ENCODE measurements around the gene PXYLP1. TPM values are rescaled to one million over a fixed set of nuclear protein-coding genes. Genes with fewer than 3 reads are reported as not detected.

PXYLP1 gene
- total and polyA plus RNA-seq, 9 of the 15 experiments (the other 6 are each of a cell fraction or from before 2014, with no cell fraction given) = 0.80 to 2.9 (median 1.3) TPM

GRCh38 chr3:141255846-141256261, 24.2 kb downstream of the PXYLP1 start (continued):
- TF ChIP-seq POU5F1 (IDR thresholded peaks at IDR 0.05; ENCODE audit: borderline replicate concordance, low read depth, low read length, partially characterized antibody) = no peak
- TF ChIP-seq CEBPB (tag; IDR thresholded peaks at IDR 0.05) = no peak
- 0 out of 2 replicates have a peak, but pooled peaks have one; percentile 27 for TF ChIP-seq ATF7 (IDR thresholded peaks at IDR 0.05)
- 0 out of 2 replicates have a peak, but pooled peaks have one; percentile 44 for TF ChIP-seq CREM (IDR thresholded peaks at IDR 0.05; ENCODE audit: low read depth)
- 0 out of 2 replicates have a peak, but pooled peaks have one; percentile 12 for TF ChIP-seq NCOR1 (IDR thresholded peaks at IDR 0.05)
- peak in 1 of 2 experiments; percentile 46; a peak in 1 of 4 replicates for TF ChIP-seq RCOR1 (IDR thresholded peaks at IDR 0.05; ENCODE audit: borderline replicate concordance in 1 of 2, low read depth in 2 of 2, low read length in 2 of 2)
- TF ChIP-seq CTCFL (IDR thresholded peaks at IDR 0.05; ENCODE audit: borderline replicate concordance, insufficient read depth, low read depth, low read length, poor library complexity, severe bottlenecking) = peak; percentile 57
- TF ChIP-seq ZNF780A (CRISPR knock-in tag; IDR thresholded peaks at IDR 0.05) = no peak
- peak; percentile 70 to 80 for TF ChIP-seq RAD21 (CRISPR knock-in tag; conservative IDR thresholded peaks at IDR 0.05 in 1 of 2, IDR thresholded peaks at IDR 0.05 in 1 of 2)
- peak; percentile 14 for TF ChIP-seq MEIS2 (IDR thresholded peaks at IDR 0.05; ENCODE audit: partially characterized antibody)
- TF ChIP-seq, protein P1, sequence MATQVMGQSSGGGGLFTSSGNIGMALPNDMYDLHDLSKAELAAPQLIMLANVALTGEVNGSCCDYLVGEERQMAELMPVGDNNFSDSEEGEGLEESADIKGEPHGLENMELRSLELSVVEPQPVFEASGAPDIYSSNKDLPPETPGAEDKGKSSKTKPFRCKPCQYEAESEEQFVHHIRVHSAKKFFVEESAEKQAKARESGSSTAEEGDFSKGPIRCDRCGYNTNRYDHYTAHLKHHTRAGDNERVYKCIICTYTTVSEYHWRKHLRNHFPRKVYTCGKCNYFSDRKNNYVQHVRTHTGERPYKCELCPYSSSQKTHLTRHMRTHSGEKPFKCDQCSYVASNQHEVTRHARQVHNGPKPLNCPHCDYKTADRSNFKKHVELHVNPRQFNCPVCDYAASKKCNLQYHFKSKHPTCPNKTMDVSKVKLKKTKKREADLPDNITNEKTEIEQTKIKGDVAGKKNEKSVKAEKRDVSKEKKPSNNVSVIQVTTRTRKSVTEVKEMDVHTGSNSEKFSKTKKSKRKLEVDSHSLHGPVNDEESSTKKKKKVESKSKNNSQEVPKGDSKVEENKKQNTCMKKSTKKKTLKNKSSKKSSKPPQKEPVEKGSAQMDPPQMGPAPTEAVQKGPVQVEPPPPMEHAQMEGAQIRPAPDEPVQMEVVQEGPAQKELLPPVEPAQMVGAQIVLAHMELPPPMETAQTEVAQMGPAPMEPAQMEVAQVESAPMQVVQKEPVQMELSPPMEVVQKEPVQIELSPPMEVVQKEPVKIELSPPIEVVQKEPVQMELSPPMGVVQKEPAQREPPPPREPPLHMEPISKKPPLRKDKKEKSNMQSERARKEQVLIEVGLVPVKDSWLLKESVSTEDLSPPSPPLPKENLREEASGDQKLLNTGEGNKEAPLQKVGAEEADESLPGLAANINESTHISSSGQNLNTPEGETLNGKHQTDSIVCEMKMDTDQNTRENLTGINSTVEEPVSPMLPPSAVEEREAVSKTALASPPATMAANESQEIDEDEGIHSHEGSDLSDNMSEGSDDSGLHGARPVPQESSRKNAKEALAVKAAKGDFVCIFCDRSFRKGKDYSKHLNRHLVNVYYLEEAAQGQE (IDR thresholded peaks at IDR 0.05; ENCODE audit: borderline replicate concordance) = peak; percentile 57
- TF ChIP-seq, protein P1 (CRISPR knock-in tag; IDR thresholded peaks at IDR 0.05; ENCODE audit: low read depth) = no peak

All from K562 (cell line).